ENCODE results near the gene ZNF132.

ZNF132 gene

DNA sequence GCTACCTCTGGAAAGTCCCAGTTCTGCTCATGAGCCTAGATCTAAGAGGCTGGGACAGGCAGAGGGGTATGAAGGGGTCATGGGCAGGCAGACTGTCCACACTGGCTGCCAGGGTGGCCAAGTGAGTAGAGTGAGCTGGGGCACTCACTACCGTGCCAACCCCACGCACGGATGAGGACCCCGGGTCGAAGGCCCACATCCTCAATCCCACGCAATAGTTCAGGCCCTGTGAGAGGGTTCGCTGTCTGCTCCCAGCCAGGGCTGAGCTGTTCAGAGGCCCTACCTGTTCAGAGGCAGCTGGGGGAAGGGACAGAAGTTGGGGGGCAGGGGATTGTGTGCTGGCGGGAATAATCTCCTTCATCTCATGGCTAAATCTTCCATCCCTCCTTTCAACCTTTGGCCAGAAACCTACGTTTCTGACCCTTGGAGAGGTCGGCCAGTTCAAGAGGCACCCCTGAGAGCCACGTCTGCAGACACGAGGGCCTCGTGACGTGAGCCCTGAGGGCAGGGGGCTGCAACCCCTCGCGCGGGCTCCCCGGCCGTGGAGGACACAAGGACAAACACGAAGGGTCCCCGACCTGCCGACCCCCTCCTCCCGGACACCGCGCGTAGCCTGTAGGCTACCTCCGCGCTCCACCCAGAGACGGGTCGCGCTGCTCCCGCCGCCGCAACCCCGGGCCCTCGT is 53.9 kb downstream of the ZNF132 start:
- peak overlapping the region; percentile 89 for H3K4me3 ChIP-seq (ENCODE audit: control insufficient read depth, low read depth, low read length)
- DNase-seq (ENCODE audit: low read depth) = no peak
- TF ChIP-seq, protein P1, sequence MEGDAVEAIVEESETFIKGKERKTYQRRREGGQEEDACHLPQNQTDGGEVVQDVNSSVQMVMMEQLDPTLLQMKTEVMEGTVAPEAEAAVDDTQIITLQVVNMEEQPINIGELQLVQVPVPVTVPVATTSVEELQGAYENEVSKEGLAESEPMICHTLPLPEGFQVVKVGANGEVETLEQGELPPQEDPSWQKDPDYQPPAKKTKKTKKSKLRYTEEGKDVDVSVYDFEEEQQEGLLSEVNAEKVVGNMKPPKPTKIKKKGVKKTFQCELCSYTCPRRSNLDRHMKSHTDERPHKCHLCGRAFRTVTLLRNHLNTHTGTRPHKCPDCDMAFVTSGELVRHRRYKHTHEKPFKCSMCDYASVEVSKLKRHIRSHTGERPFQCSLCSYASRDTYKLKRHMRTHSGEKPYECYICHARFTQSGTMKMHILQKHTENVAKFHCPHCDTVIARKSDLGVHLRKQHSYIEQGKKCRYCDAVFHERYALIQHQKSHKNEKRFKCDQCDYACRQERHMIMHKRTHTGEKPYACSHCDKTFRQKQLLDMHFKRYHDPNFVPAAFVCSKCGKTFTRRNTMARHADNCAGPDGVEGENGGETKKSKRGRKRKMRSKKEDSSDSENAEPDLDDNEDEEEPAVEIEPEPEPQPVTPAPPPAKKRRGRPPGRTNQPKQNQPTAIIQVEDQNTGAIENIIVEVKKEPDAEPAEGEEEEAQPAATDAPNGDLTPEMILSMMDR (IDR thresholded peaks at IDR 0.05; ENCODE audit: control insufficient read depth, insufficient read depth, low read depth, low read length, missing control alignments) = no peak

DNA sequence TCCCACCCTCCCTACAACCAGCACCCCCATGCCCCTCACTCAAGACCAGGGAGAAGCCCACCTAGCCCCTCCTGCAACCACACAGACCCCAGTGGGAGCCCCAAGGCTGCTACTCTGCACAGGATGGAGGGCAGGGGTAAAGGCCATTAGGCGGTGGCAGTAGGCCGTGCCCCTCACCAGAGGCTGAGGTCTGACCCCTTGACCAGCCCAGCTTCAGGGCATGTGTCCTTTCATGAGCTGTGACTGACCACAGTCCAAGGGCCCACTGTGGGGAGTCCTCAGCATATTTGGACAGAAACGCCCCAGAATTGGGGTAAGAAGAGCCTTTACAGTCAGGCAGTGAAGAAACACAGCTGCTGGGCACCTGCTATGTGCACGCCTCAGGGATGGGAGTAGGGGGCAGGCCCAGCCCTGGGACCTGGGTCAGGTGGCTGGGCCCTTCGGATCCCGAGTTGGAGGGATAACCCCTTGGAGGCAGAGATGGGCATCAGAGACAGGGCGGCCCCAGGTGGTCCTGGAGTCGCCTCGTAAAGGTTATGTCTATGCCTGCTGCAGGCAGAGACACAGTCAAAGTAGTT is 54.6 kb downstream of the ZNF132 start:
- TF ChIP-seq, protein P1 (IDR thresholded peaks at IDR 0.05; ENCODE audit: control insufficient read depth, insufficient read depth, low read depth, low read length, missing control alignments) = no peak
- DNase-seq (ENCODE audit: low read depth) = no peak
- H3K4me3 ChIP-seq (ENCODE audit: control insufficient read depth, low read depth, low read length) = peak overlapping the region; percentile 89

DNA sequence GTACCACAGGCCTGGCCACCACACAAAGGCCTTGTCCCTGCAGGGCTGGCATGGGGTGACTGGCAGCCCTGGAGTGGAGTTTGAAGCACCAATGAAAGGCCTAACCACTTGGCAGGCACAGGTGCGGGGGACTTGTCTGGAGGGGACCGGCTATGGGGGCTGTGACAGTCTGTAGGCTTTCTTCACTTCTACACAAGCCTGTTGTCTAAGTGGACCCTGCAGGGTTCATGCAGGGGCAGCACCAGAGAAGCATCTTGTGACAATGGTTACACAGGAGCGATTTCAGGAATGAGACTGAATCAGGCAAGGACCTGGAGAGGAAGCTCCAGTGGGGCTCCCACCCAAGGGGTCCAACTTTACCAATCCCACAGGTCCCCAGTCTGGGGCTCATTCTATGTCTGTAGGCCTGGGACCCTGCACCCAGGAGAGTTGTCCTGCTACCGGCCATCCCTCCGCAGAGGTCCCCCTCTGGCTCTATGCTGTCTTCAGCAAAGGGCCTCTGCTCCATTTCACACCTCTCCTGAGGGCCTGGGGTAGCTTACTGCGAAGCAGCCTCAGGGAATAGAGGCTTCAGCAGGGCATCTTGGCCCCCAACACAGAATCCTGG is 56.9 kb downstream of the ZNF132 start:
- no peak overlapping the region for H3K4me3 ChIP-seq (ENCODE audit: control insufficient read depth, low read depth, low read length)
- DNase-seq (ENCODE audit: low read depth) = no peak
- TF ChIP-seq, protein P1 (IDR thresholded peaks at IDR 0.05; ENCODE audit: control insufficient read depth, insufficient read depth, low read depth, low read length, missing control alignments) = no peak
